T-helper 1 cell treated with Interleukin-12 subunit alpha and Interleukin-12 subunit beta and Interleukin-4 antibody, amounts not matched to agents 30 μg/mL and 1 μg/mL, for 36 hours (primary cell): ENCODE results near the gene YPEL2.
"Not testable (repeated sequence)": the region's sequence is repeated elsewhere in the genome, so short reads cannot be mapped to it uniquely, and the experiment has no call there.

Source experiments
- H3K27ac Mint-ChIP-seq: one replicate; pipeline ENCODE4 v1.8.0; 2021; ENCODE audit warnings: mild to moderate bottlenecking, mixed read lengths
- H3K27me3 Mint-ChIP-seq: one replicate; pipeline ENCODE4 v1.8.0; 2021; ENCODE audit warnings: low read depth, mixed read lengths
- H3K36me3 Mint-ChIP-seq: one replicate; pipeline ENCODE4 v1.8.0; 2021; ENCODE audit warnings: low read depth, mixed read lengths
- H3K4me1 Mint-ChIP-seq: one replicate; pipeline ENCODE4 v1.8.0; 2021; ENCODE audit warnings: low read depth, mixed read lengths
- H3K4me3 Mint-ChIP-seq: one replicate; pipeline ENCODE4 v1.8.0; 2021; ENCODE audit warnings: mild to moderate bottlenecking, moderate library complexity, mixed read lengths
- H3K9me3 Mint-ChIP-seq: one replicate; pipeline ENCODE4 v1.8.0; 2021; ENCODE audit warnings: mixed read lengths

The YPEL2 gene

GRCh38 chr17:59410049-59410437, 78.6 kb downstream of the YPEL2 start:
- Mint-ChIP-seq H3K36me3 (peaks cover 2% of the 10 kb centered on the region), H3K4me3 (no peak overlapping the region), H3K4me1 (peaks cover 6% of the 10 kb centered on the region), H3K9me3 (peaks cover 6% of the 10 kb centered on the region), H3K27me3 (peaks cover 1% of the 10 kb centered on the region), H3K27ac (no peak overlapping the region)

- not testable (repeated sequence) for H3K36me3 Mint-ChIP-seq, H3K4me3 Mint-ChIP-seq, H3K27me3 Mint-ChIP-seq, H3K9me3 Mint-ChIP-seq, H3K27ac Mint-ChIP-seq
- H3K4me1 Mint-ChIP-seq: peaks cover 17% of the 10 kb centered on the region
These were observed 81.0 kb downstream of the YPEL2 start for GRCh38 chr17:59412431-59412830.

DNA sequence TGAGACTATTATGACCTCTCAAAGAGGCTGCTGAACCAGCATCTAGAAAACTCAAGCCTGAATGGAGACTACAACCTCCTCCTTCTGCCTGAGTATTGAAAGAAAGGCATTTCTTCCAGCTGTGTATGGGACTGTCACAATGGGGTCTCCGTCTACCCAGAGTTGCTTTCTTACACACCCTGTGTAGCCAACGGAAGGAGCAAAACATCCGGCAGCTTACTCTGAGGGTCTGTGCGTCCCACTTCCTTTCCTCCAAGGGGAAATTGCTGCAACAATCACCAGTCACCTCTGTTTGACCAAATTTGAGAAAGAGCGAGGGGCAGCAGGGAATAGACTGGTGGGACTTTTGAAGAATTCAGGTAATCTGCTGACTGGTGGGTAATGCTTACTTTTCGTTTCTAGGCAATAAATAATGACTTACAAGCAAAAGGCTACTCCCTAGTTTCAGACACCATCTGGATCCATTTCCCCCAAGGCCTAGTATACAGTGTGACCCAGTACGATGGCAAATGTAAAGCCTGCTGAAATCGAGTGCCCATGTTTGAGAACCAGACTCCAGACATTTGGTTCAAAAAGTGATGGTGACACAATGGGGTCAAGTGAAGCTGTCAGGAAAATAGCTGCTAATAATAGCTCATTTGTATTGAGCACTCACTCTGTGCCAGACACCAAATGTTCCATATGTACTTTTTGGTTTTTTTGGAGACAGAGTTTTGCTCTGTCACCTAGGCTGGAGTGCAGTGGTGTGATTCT, 81.7 kb downstream of the YPEL2 start:
- Mint-ChIP-seq H3K36me3 (peaks cover 2% of the 10 kb centered on the region), H3K27me3 (peaks cover 5% of the 10 kb centered on the region), H3K4me1 (peaks cover 17% of the 10 kb centered on the region), H3K27ac (no peak overlapping the region), H3K9me3 (peaks cover 6% of the 10 kb centered on the region), H3K4me3 (no peak overlapping the region)

GRCh38 chr17:59415397-59415796, 83.9 kb downstream of the YPEL2 start:
- no peak overlapping the region for H3K4me3 Mint-ChIP-seq
- peak overlapping the region; percentile 4 for H3K27ac Mint-ChIP-seq
- H3K9me3 Mint-ChIP-seq: no peaks in the 10 kb centered on the region
- peaks cover 2% of the 10 kb centered on the region for H3K36me3 Mint-ChIP-seq
- peaks cover 5% of the 10 kb centered on the region for H3K27me3 Mint-ChIP-seq
- H3K4me1 Mint-ChIP-seq: peaks cover 17% of the 10 kb centered on the region

- Mint-ChIP-seq H3K4me3 (no peak overlapping the region), H3K9me3 (no peaks in the 10 kb centered on the region), H3K36me3 (no peaks in the 10 kb centered on the region), H3K27ac (peak overlapping the region; percentile 8), H3K27me3 (peaks cover 5% of the 10 kb centered on the region), H3K4me1 (peaks cover 17% of the 10 kb centered on the region)
These were observed 84.7 kb downstream of the YPEL2 start for GRCh38 chr17:59416184-59416583.

GRCh38 chr17:59417452-59417851, 86.0 kb downstream of the YPEL2 start:
- Mint-ChIP-seq H3K36me3 (no peaks in the 10 kb centered on the region), H3K4me3 (no peak overlapping the region), H3K27me3 (peaks cover 5% of the 10 kb centered on the region), H3K4me1 (peaks cover 17% of the 10 kb centered on the region), H3K27ac (no peak overlapping the region), H3K9me3 (no peaks in the 10 kb centered on the region)

GRCh38 chr17:59418732-59419166, 87.3 kb downstream of the YPEL2 start:
- Mint-ChIP-seq H3K36me3 (no peaks in the 10 kb centered on the region), H3K4me1 (peaks cover 14% of the 10 kb centered on the region), H3K9me3 (no peaks in the 10 kb centered on the region), H3K27ac (no peak overlapping the region), H3K27me3 (peaks cover 5% of the 10 kb centered on the region), H3K4me3 (no peak overlapping the region)

GRCh38 chr17:59420901-59421300, 89.4 kb downstream of the YPEL2 start:
- Mint-ChIP-seq H3K27ac (no peak overlapping the region), H3K27me3 (no peaks in the 10 kb centered on the region), H3K4me1 (peaks cover 5% of the 10 kb centered on the region), H3K36me3 (no peaks in the 10 kb centered on the region), H3K9me3 (no peaks in the 10 kb centered on the region), H3K4me3 (no peak overlapping the region)

DNA sequence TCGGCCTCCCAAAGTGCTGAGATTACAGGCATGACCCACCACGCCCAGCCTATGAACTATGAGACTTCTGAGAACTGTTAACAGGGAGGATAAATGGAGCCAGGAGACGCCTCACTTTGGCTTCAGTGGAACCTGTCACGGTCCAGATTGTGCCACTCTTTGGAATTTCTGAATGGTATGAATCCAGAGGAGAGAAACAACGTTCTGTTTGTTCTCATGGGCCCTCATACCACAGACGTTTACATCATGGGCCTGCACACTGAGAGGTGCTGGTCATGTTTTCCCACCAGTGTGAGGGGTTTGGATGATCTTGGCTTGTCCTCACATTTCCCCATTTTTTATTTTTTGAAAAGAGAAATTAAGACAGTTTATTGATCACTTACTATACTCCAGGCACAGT, 90.3 kb downstream of the YPEL2 start:
- H3K4me1 Mint-ChIP-seq: no peaks in the 10 kb centered on the region
- no peaks in the 10 kb centered on the region for H3K9me3 Mint-ChIP-seq
- no peaks in the 10 kb centered on the region for H3K27me3 Mint-ChIP-seq
- no peaks in the 10 kb centered on the region for H3K36me3 Mint-ChIP-seq
- no peak overlapping the region for H3K27ac Mint-ChIP-seq
- H3K4me3 Mint-ChIP-seq: no peak overlapping the region

- Mint-ChIP-seq H3K9me3 (no peaks in the 10 kb centered on the region), H3K4me1 (no peaks in the 10 kb centered on the region), H3K27ac (no peak overlapping the region), H3K36me3 (no peaks in the 10 kb centered on the region), H3K4me3 (no peak overlapping the region), H3K27me3 (no peaks in the 10 kb centered on the region)
These were observed 91.8 kb downstream of the YPEL2 start for GRCh38 chr17:59423137-59423724.

DNA sequence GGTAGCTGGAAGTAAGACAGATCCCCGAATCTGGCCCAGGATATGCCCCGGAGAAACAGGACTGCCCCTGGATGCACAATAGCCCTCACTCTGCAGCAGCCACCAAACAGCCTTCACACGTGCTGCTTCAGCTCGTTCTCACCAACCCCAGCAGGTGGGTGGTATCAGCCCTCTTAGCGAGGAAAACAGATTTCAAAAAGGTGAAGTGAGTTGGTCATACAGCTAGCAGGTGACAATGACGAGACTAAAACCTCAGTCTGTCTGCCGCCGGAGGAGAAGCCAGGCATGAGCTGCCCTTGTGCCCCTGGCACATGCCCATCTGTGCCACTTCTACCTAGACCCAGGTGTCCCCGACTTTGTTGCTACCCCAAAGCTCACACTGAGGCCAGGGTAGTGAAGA, 92.4 kb downstream of the YPEL2 start:
- no peaks in the 10 kb centered on the region for H3K36me3 Mint-ChIP-seq
- no peaks in the 10 kb centered on the region for H3K27me3 Mint-ChIP-seq
- H3K9me3 Mint-ChIP-seq: no peaks in the 10 kb centered on the region
- H3K27ac Mint-ChIP-seq: no peak overlapping the region
- no peak overlapping the region for H3K4me3 Mint-ChIP-seq
- H3K4me1 Mint-ChIP-seq: no peaks in the 10 kb centered on the region

- H3K36me3 Mint-ChIP-seq: no peaks in the 10 kb centered on the region
- H3K9me3 Mint-ChIP-seq: no peaks in the 10 kb centered on the region
- H3K4me3 Mint-ChIP-seq: no peak overlapping the region
- H3K27me3 Mint-ChIP-seq: no peaks in the 10 kb centered on the region
- H3K27ac Mint-ChIP-seq: no peak overlapping the region
- H3K4me1 Mint-ChIP-seq: no peaks in the 10 kb centered on the region
These were observed 92.9 kb downstream of the YPEL2 start for GRCh38 chr17:59424331-59424730.

GRCh38 chr17:59425085-59425931, 93.9 kb downstream of the YPEL2 start:
- no peak overlapping the region for H3K27ac Mint-ChIP-seq
- no peak overlapping the region for H3K4me3 Mint-ChIP-seq
- H3K9me3 Mint-ChIP-seq: no peaks in the 10 kb centered on the region

DNA sequence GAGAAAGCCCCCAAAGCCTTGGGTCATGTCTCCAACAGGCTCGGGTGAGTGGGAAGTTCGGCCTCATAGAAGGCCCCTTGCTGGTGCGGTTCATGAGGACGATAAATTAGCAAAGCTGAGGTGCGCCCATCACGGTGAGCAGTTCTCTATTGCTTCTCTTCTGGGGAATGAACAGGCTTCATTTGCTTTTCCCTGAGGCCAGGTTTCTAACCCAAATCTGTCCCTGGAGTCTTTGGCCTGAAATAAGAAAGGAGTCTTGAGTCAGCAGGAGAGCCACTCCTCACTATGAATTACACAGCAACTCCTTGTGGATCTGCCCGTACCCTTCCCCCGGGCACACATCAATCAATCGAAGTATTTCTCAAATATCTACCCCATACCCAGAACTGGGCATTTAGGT, 94.6 kb downstream of the YPEL2 start:
- Mint-ChIP-seq H3K9me3 (no peaks in the 10 kb centered on the region), H3K36me3 (no peaks in the 10 kb centered on the region), H3K4me3 (no peak overlapping the region), H3K27me3 (no peaks in the 10 kb centered on the region), H3K27ac (no peak overlapping the region), H3K4me1 (no peaks in the 10 kb centered on the region)

More at GRCh38 chr17:59425085-59425931, 93.9 kb downstream of the YPEL2 start:
- Mint-ChIP-seq H3K4me1 (no peaks in the 10 kb centered on the region), H3K27me3 (no peaks in the 10 kb centered on the region), H3K36me3 (no peaks in the 10 kb centered on the region)
